Tibial nerve (tissue), 4 donors: ENCODE data around the gene CNOT1.

Experiments used
- EP300 ChIP-seq, 2 donors: sonication (generic); formaldehyde crosslinking; IDR thresholded peaks; one replicate each; pipeline ENCODE4 v1.6.1; 2017; ENCODE audit warnings: antibody characterized with exemption in 2 of 2, mild to moderate bottlenecking in 1 of 2
- POLR2A ChIP-seq, 2 donors: fragments of 450-650 bp; IDR thresholded peaks; one replicate each; pipeline ENCODE4 v1.6.1; 2017; ENCODE audit warnings: antibody characterized with exemption in 2 of 2, mild to moderate bottlenecking in 2 of 2, moderate library complexity in 2 of 2
- TF ChIP-seq, protein P1 (sequence below), 5 experiments: fragments of 200-600 bp in 3 of 5; fragments of 450-650 bp in 2 of 5; sonication (generic) in 3 of 5; IDR thresholded peaks; one replicate each; pipeline ENCODE4 v1.5.1; 2016 to 2019; ENCODE audit warnings: antibody characterized with exemption in 5 of 5, mild to moderate bottlenecking in 3 of 5, moderate library complexity in 2 of 5

- TF ChIP-seq POLR2A (IDR thresholded peaks at IDR 0.05) (no peak), EP300 (IDR thresholded peaks at IDR 0.05) (no peak)
- TF ChIP-seq, protein P1, sequence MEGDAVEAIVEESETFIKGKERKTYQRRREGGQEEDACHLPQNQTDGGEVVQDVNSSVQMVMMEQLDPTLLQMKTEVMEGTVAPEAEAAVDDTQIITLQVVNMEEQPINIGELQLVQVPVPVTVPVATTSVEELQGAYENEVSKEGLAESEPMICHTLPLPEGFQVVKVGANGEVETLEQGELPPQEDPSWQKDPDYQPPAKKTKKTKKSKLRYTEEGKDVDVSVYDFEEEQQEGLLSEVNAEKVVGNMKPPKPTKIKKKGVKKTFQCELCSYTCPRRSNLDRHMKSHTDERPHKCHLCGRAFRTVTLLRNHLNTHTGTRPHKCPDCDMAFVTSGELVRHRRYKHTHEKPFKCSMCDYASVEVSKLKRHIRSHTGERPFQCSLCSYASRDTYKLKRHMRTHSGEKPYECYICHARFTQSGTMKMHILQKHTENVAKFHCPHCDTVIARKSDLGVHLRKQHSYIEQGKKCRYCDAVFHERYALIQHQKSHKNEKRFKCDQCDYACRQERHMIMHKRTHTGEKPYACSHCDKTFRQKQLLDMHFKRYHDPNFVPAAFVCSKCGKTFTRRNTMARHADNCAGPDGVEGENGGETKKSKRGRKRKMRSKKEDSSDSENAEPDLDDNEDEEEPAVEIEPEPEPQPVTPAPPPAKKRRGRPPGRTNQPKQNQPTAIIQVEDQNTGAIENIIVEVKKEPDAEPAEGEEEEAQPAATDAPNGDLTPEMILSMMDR (IDR thresholded peaks at IDR 0.05): no peak
These were observed 144.3 kb downstream of the CNOT1 start for GRCh38 chr16:58485184-58485887.
